ENCODE measurements around the gene SND1.

SND1 gene

GRCh38 chr7:127792528-127793342 lies 140.7 kb downstream of the SND1 start:
- H3K4me3 ChIP-seq (replicated peaks; ENCODE audit: insufficient read depth, low read length): no peak overlapping the region
- H3K27ac ChIP-seq (replicated peaks): no peak overlapping the region
- peak in 1 of 2 experiments; percentile 55 for DNase-seq (ENCODE audit: low read depth in 1 of 2, low spot score in 1 of 2)
- TF ChIP-seq CTCF (IDR thresholded peaks at IDR 0.05; ENCODE audit: insufficient read depth, low read length): peak; percentile 47
- TF ChIP-seq REST (IDR thresholded peaks at IDR 0.05; ENCODE audit: insufficient replicate concordance, low read depth): no peak
- H3K27me3 ChIP-seq (ENCODE audit: insufficient read depth, poor library complexity, severe bottlenecking): no peaks in the 10 kb centered on the region

- peak in 1 of 2 experiments; percentile 44 for DNase-seq (ENCODE audit: low read depth in 1 of 2, low spot score in 1 of 2)
- Histone ChIP-seq H3K27me3 (ENCODE audit: insufficient read depth, poor library complexity, severe bottlenecking) (no peaks in the 10 kb centered on the region), H3K27ac (replicated peaks) (no peak overlapping the region), H3K4me3 (replicated peaks; ENCODE audit: insufficient read depth, low read length) (no peak overlapping the region)
- TF ChIP-seq GABPA (IDR thresholded peaks at IDR 0.05; ENCODE audit: low read depth): no peak
- TF ChIP-seq CTCF (IDR thresholded peaks at IDR 0.05; ENCODE audit: insufficient read depth, low read length): no peak
- TF ChIP-seq SPI1 (IDR thresholded peaks at IDR 0.05; ENCODE audit: borderline replicate concordance, low read depth): no peak
- TF ChIP-seq REST (IDR thresholded peaks at IDR 0.05; ENCODE audit: insufficient replicate concordance, low read depth): no peak
- TF ChIP-seq POLR2AphosphoS5 (IDR thresholded peaks at IDR 0.05; ENCODE audit: low read depth): no peak
Measured at GRCh38 chr7:127793582-127793981, 141.6 kb downstream of the SND1 start.

- Histone ChIP-seq H3K27ac (replicated peaks) (no peak overlapping the region), H3K4me3 (replicated peaks; ENCODE audit: insufficient read depth, low read length) (no peak overlapping the region), H3K27me3 (ENCODE audit: insufficient read depth, poor library complexity, severe bottlenecking) (no peaks in the 10 kb centered on the region)
- TF ChIP-seq REST (IDR thresholded peaks at IDR 0.05; ENCODE audit: insufficient replicate concordance, low read depth) (no peak), CTCF (IDR thresholded peaks at IDR 0.05; ENCODE audit: insufficient read depth, low read length) (no peak), POLR2AphosphoS5 (IDR thresholded peaks at IDR 0.05; ENCODE audit: low read depth) (no peak), SPI1 (IDR thresholded peaks at IDR 0.05; ENCODE audit: borderline replicate concordance, low read depth) (no peak), GABPA (IDR thresholded peaks at IDR 0.05; ENCODE audit: low read depth) (no peak)
- DNase-seq (ENCODE audit: low read depth in 1 of 2, low spot score in 1 of 2): no peak
Measured at GRCh38 chr7:127794136-127794535, 142.1 kb downstream of the SND1 start.

Measured in HL-60 (cell line).